Measurements from ENCODE around the gene LY6G5B. TPM values are rescaled to one million over a fixed set of nuclear protein-coding genes. Genes with fewer than 3 reads are reported as not detected.
A peak's percentile ranks its signal among the peaks of the same experiment; 100 is the strongest.

LY6G5B gene
- total and polyA plus RNA-seq, 2 donors (not counting 1 experiment from before 2014, with no cell fraction given) = 28.4 to 44.2 TPM

GRCh38 chr6:31666337-31666965 is 3.3 kb upstream of the LY6G5B start:
- peaks cover 18 to 68% of the 10 kb centered on the region in 2 experiments for H3K36me3 ChIP-seq (replicated peaks in 1 of 2; ENCODE audit: control extremely low read depth in 1 of 2, control insufficient read depth in 1 of 2, extremely low read depth in 1 of 2, insufficient read depth in 2 of 2, low read length in 1 of 2)
- H3K27ac Mint-ChIP-seq = peak overlapping the region; percentile 100
- peaks cover 47% of the 10 kb centered on the region for H3K4me1 Mint-ChIP-seq
- POLR2A ChIA-PET = interaction anchor here (0.7 kb wide), 1 partner anchor 1305 kb away, joined by 3 read pairs; no protein-coding TSS in a partner anchor
- H3K9me3 Mint-ChIP-seq (ENCODE audit: insufficient read depth) = no peaks in the 10 kb centered on the region
- H3K4me3 Mint-ChIP-seq = peak overlapping the region; percentile 96
- H3K4me2 ChIP-seq (replicated peaks; ENCODE audit: low read depth, low read length, poor library complexity, severe bottlenecking) = peak overlapping the region; percentile 90
- no peak for TF ChIP-seq EZH2 (IDR thresholded peaks at IDR 0.05; ENCODE audit: borderline replicate concordance, insufficient read depth, low read depth, low read length, poor library complexity, severe bottlenecking)
- no peak for TF ChIP-seq CTCF (IDR thresholded peaks at IDR 0.05)
- DNase-seq (no peak), ATAC-seq (ENCODE audit: low read depth) (no peak)
- peak overlapping the region; percentile 72 for H2AFZ ChIP-seq (ENCODE audit: insufficient read depth, low read depth, low read length, poor library complexity, severe bottlenecking)
- peaks cover 28% of the 10 kb centered on the region for H4K20me1 ChIP-seq (ENCODE audit: control insufficient read depth, insufficient read depth, low read length, poor library complexity, severe bottlenecking)
- H3K27ac ChIP-seq (ENCODE audit: low read length in 2 of 2) = peak overlapping the region; percentile 21 to 98
- peaks cover 23 to 41% of the 10 kb centered on the region in 2 donors for H3K4me1 ChIP-seq (ENCODE audit: control insufficient read depth in 2 of 2, insufficient read depth in 2 of 2, low read length in 2 of 2)
- intact Hi-C loops (cut with micrococcal nuclease) = loop anchor here (1.0 to 5.0 kb wide), 7 partner anchors 36 to 531 kb away; partner anchors contain the start of genes ABHD16A, AGPAT1, CLIC1 and RNF5
- no peaks in the 10 kb centered on the region for H3K27me3 Mint-ChIP-seq
- 2% methylated on average over 12 of the region's 15 CpGs for WGBS (ENCODE audit: insufficient coverage)
- CTCF ChIA-PET = interaction anchor here (0.7 to 1.4 kb wide), 2 partner anchors 29 to 164 kb away, joined by 3 to 10 read pairs; no protein-coding TSS in a partner anchor
- no peaks in the 10 kb centered on the region for H3K9me3 ChIP-seq (ENCODE audit: control extremely low read depth in 1 of 3, control insufficient read depth in 2 of 3, insufficient read depth in 1 of 3, low read length in 2 of 3)
- peak overlapping the region; percentile 58 to 98 (median 85) for H3K4me3 ChIP-seq (ENCODE audit: control extremely low read depth in 1 of 5, extremely low read depth in 1 of 5, insufficient read depth in 1 of 5, low read depth in 2 of 5, low read length in 4 of 5)
- peaks cover 72% of the 10 kb centered on the region for H3K79me2 ChIP-seq (ENCODE audit: control insufficient read depth, insufficient read depth, low read length)
- H3K27me3 ChIP-seq (replicated peaks in 1 of 4; ENCODE audit: control extremely low read depth in 1 of 4, control insufficient read depth in 3 of 4, insufficient read depth in 4 of 4, low read length in 3 of 4) = no peaks in the 10 kb centered on the region
- peak overlapping the region; percentile 89 for H3K9ac ChIP-seq (ENCODE audit: low read length)

- Mint-ChIP-seq H3K4me1 (peaks cover 34% of the 10 kb centered on the region), H3K27ac (peak overlapping the region; percentile 65), H3K4me3 (no peak overlapping the region), H3K27me3 (no peaks in the 10 kb centered on the region), H3K9me3 (ENCODE audit: insufficient read depth) (no peaks in the 10 kb centered on the region)
- no peak overlapping the region for H3K4me3 ChIP-seq (ENCODE audit: control extremely low read depth in 1 of 5, extremely low read depth in 1 of 5, insufficient read depth in 1 of 5, low read depth in 2 of 5, low read length in 4 of 5)
- no peaks in the 10 kb centered on the region for H3K79me2 ChIP-seq (ENCODE audit: control insufficient read depth, insufficient read depth, low read length)
- intact Hi-C loops (cut with micrococcal nuclease) = no loop called here
- H3K27ac ChIP-seq (ENCODE audit: low read length in 2 of 2) = no peak overlapping the region
- H3K27me3 ChIP-seq (replicated peaks in 1 of 4; ENCODE audit: control extremely low read depth in 1 of 4, control insufficient read depth in 3 of 4, insufficient read depth in 4 of 4, low read length in 3 of 4) = no peaks in the 10 kb centered on the region
- no peaks in the 10 kb centered on the region for H3K9me3 ChIP-seq (ENCODE audit: control extremely low read depth in 1 of 3, control insufficient read depth in 2 of 3, insufficient read depth in 1 of 3, low read length in 2 of 3)
- POLR2A ChIA-PET = interaction anchor here (0.5 kb wide), 2 partner anchors 211 to 1182 kb away, joined by 3 read pairs; no protein-coding TSS in a partner anchor
- H3K9ac ChIP-seq (ENCODE audit: low read length) = no peak overlapping the region
- WGBS (ENCODE audit: insufficient coverage) = 62% methylated on average over 4 of the region's 4 CpGs
- TF ChIP-seq CTCF (IDR thresholded peaks at IDR 0.05) (no peak), EZH2 (IDR thresholded peaks at IDR 0.05; ENCODE audit: borderline replicate concordance, insufficient read depth, low read depth, low read length, poor library complexity, severe bottlenecking) (no peak)
- peaks cover 11 to 24% of the 10 kb centered on the region in 2 donors for H3K4me1 ChIP-seq (ENCODE audit: control insufficient read depth in 2 of 2, insufficient read depth in 2 of 2, low read length in 2 of 2)
- DNase-seq = peak; percentile 47
- H3K36me3 ChIP-seq (replicated peaks in 1 of 2; ENCODE audit: control extremely low read depth in 1 of 2, control insufficient read depth in 1 of 2, extremely low read depth in 1 of 2, insufficient read depth in 2 of 2, low read length in 1 of 2) = peaks cover 5 to 11% of the 10 kb centered on the region in 2 experiments
- H2AFZ ChIP-seq (ENCODE audit: insufficient read depth, low read depth, low read length, poor library complexity, severe bottlenecking) = peak overlapping the region; percentile 18
- no peak for ATAC-seq (ENCODE audit: low read depth)
- no peaks in the 10 kb centered on the region for H4K20me1 ChIP-seq (ENCODE audit: control insufficient read depth, insufficient read depth, low read length, poor library complexity, severe bottlenecking)
- peak overlapping the region; percentile 41 for H3K4me2 ChIP-seq (replicated peaks; ENCODE audit: low read depth, low read length, poor library complexity, severe bottlenecking)
- CTCF ChIA-PET = interaction anchor here (1.3 kb wide), 1 partner anchor 53 kb away, joined by 4 read pairs; the partner anchor contains the start of gene DDAH2
Measured at GRCh38 chr6:31676322-31676903, 6.6 kb downstream of the LY6G5B start.
